Inflammatory macrophage treated with lipopolysaccharide for 4 hours (primary cell): ENCODE data around the gene WHRN.

ENCODE experiments used
- DNase-seq: peaks from one replicate; pipeline ENCODE4 v3.0.0-alpha.2; 2020

WHRN gene

DNA sequence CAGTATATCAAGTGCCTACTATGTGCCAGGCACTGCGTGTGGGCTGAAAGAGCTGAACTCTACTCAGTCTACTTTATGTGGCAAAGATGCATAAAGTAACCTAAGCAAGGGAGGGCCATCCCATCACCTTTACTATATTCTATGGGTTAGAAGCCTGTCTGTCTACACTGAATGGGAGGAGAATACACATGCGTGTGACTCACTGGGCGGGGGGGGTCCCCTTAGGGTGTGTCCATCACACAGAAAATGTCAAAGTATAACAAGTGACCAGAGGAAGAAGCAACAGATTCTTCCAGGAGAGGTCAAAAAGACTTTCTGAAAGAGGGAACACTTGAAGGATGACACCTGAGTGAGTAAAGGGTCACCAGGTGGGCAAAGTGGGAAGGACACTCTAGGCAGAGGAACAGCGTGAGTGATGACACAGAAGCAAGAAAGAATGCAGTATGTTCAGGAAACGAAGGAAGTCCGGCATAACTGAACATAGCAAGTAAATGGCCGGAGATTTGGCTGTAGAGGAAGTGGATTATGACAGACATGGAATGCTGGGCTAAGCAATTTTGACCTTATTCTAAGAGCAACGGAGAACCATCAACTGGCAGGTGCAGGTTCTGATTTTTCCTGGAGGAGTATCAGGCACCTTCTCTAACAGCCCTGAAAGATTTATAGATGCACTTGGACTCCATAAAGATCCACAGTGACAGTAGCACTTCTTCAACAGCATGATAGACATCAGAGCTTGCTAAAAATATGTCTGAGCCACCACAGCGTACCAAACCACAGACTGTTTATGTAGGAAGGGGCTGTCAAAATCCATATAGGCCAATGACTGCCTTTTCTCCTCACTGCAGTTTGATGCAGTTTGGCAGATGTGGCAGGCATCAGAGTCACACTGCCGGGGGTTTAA, 8.0 kb upstream of the WHRN start:
- DNase-seq: peak; percentile 32

GRCh38 chr9:114511978-114512874, 7.0 kb upstream of the WHRN start:
- no peak for DNase-seq

DNA sequence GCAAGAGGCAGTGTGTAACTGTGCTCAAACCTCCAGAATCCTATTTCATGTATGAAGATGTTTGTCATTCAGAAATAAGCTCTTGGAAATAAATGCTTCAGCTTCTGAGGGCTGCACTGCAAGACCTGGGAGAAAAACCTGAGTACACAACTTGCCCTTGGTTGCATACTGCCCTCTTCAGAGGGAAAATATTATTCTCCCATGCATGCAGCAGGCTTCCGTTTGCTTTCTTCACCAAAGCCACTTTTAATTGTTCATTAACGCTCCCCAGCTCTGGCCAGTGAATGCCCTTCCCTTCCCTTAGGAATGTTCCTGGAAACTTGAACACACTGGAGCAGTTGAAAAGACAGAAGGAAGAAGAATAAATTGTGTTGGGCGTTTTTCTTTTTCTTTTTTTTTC, 2.5 kb upstream of the WHRN start:
- peak; percentile 22 for DNase-seq

DNA sequence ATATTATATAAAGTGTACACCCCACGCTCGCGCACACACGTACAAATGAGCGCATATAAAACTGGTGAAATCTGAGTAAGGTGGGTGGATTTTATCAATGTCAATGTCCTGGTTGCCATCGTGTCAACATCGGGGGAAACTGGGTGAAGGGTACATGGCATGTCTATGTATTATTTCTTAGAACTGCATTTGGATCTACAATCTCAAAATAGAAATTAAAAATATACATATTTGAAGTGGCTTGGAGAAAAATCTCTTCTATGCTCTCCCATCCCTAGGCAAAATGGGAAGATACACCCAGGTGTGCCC, 763 bp upstream of the WHRN start:
- DNase-seq: no peak

DNA sequence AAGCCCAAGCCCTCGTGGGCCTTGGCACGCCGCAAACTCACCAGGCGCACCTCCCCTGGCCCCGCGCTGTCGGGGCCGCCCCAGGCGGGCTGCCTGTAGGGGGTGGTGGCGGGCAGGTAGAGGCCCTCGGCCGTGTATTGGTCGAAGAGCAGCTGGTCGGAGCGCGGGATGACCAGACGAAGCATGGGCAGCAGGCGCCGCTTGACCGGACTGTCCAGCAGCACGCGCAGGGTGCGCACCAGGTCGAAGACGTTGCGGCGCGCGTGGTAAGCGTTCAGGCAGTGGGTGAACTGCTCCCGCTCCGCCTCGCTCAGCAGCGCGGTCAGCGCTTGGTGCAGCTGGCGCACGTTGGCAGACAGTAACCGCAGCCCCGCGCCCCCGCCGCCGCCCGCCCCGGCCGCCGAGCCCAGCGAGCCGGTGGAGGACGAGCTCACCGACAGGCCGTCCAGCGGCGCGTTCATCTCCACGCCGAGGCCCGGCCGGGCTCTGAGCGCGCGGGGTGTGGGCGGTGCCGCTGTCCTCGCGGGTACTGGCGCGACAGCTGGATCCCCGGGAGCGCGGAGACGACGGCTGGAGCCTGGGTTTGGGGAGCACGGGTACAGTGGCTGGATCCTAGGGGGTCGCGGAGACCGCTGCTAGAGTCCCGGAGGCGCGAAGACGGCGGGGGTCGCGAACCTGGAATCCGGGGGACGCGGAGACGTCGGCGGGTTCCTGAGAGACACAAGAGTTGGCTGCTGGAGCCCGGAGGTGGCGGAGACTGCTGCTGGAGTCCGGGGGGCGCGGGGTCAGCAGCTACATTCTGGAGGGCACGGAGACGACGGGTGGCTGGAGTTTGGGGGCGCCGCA, 709 bp downstream of the WHRN start:
- DNase-seq: peak; percentile 39

GRCh38 chr9:114503522-114504340, 1.5 kb downstream of the WHRN start:
- no peak for DNase-seq

- no peak for DNase-seq
Measured at GRCh38 chr9:114503009-114503408, 2.3 kb downstream of the WHRN start.

GRCh38 chr9:114501796-114502682, 3.2 kb downstream of the WHRN start:
- no peak for DNase-seq

DNA sequence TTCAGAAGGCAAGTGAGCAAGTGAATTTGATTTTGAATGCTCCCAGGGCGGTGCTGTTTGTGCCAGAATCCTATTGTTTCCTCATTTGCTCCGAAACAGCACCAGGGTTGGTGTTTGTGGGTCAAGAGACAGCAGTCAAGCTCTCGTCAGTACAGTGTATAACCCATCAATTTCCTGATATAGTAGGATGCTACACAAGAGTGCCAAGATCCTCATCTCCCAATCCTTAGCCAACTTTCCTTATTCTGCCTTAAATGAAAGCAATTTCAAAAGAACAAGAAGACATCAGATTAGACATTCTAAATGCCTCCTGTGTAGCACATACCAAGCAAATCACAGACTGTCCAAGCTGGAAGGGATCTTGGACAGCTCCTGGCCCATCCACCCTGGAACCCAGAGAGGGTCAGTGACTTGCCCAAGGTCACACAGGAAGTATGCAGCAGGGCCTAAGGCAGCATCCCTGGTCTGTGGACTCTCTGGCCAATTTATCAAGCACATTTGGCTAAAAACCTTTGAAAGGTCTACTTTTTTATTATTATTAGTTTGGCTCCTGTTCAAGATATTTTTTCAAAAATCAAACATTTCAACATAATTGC, 4.5 kb downstream of the WHRN start:
- no peak for DNase-seq

DNA sequence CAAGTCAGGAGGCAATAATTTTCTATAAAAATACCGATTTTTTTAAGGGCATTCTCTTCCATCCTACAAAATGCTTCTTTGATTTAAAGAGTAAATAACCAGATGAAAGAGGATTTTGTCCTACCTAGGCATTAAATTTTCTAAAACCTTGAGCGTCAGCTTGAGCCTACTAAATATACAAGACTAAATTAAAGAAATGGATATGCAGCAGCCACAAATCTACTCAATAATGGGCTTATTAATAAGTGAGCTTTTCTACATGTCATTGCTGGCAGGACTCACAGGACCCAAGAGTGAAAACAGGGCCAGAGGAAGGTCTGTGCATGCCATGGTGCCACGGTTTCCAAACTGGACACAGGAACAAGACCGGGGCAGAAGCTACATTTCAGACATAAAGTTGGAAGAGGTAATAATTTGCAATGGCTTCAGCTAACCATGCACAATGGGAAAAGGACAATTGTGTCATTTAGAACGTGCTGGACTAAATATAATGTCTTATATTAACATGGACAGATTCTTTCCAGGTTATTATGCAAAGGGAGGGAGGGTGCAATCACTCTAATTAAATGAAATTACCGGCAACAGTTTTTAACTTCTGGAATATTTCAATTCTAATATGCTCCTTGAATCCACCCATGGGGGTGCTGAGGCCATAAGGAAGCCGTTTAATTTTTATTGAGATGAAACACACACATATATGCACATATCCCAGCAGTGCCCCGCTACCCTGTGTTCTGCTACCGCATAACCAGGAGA, 5.2 kb downstream of the WHRN start:
- DNase-seq: no peak

DNA sequence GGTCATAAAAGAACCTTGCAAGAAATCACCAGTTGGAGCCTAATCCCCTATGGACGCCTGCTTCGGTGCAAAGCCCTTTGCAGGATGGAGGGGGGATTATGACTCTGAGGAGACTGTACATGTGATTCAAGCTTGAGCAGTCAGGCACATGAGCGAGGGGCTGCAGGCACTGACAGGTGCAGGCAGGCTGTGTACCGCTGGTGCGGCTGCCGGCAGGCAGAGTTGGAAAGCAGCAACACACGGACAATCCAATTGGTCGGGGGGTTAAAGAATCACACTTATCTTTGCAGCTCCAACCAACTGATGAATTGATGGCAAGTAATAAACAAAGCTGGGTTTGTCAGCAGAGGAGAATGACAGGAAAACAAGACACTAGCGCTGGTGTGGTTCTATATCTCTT, 5.7 kb downstream of the WHRN start:
- no peak for DNase-seq

GRCh38 chr9:114497727-114498382, 7.4 kb downstream of the WHRN start:
- DNase-seq: no peak

- DNase-seq: no peak
Measured at GRCh38 chr9:114497236-114497635, 8.0 kb downstream of the WHRN start.

DNA sequence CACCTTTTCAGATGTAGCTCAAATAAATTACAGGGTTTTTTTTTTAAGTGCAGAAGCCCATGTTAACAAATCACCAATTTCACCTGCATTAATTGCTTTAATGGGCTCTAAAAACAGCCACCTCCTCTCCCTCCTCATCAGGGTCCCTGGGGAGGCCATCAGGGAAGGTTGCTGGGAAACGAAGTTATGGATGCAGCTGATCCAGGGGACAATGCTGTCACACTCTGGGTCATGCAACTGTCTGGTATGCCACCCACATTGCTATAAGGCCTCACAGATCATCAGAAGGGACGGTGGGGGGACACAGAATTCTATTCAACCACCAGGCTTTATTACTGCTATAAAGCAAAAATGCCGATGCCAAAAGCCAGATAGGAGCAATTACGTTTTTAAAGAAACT, 9.3 kb downstream of the WHRN start:
- no peak for DNase-seq

DNA sequence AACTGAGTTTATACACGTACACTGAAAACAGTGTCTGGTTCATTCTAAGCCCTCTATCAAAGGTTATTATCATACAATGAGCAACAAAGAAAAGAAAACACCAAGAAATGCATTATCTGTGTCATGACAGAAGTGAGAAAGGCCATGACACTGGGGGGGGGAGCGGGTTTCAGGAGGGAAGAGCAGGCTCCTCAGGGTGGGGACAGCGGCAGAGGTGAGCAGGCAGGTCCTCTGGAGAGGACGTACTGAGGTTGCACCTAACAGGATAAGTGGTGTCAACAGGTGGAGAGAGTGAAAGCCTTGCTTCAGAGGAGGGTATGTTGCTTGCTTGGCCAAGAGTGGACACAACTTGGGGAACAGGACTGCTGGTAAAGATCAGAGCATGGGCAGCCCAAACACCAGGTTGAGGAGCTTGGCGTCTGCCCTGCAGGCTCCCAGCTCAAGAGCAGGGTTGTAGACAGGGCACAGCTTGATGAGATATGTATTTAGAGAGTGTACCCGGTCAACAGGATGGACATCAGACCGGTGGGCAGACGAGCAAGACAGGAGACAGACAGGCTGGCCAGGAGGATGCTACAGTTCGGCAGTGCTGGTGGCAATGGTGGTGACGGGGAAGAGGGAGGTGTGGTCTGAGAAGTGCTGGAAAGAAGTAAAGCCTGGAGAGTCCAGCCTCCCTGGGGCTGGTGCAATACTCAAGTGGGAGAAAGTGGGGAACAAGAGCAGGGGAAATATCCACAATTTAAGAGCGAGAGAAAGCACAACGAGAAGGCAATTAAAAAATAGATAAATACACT, 10.3 kb downstream of the WHRN start:
- DNase-seq: no peak

GRCh38 chr9:114493521-114494184, 11.6 kb downstream of the WHRN start:
- DNase-seq: no peak

GRCh38 chr9:114492991-114493390, 12.3 kb downstream of the WHRN start:
- no peak for DNase-seq

DNA sequence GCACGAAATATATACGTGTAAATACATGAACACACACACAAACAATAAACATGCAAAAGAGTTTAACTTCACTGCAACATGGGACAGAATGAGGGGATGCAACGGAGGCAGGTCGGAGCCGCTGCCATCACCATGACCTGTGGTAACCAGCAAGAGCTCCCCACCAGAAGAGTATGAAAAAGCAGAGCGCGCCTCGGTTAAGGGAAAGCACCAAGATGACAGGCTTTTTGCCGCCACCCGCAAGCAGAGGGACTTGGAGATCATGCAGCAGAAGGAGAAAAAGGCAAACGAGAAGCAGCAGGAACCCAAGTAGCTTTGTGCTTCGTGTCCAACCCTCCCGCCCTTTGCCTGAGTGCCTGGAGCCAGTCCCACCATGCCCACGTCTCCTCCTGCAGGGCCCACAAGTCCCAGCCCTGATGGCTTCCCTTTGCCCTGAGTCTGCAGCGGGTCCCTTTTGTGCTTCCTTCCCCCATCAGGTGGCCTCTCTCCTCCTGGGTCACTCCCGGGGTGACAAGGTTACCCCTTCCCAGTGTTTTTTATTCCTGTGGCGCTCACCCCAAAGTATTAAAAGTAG, 13.8 kb downstream of the WHRN start:
- no peak for DNase-seq
